GM10847 (cell line): ENCODE results near the gene FADS2.

Experiments
- POLR2A ChIP-seq: IDR thresholded peaks from 2 replicates; pipeline ENCODE4 v1.6.1; 2011; ENCODE audit not compliant: insufficient read length; ENCODE audit errors: extremely low read depth

FADS2 gene

GRCh38 chr11:61890529-61891330 is 62.6 kb downstream of the FADS2 start:
- no peak for TF ChIP-seq POLR2A

- no peak for TF ChIP-seq POLR2A
Observed at GRCh38 chr11:61891331-61892084, 63.4 kb downstream of the FADS2 start, which contains the start of gene FADS3. TSS of gene FADS3 (minus strand) at chr11:61891545. CDS start at chr11:61891381, 164 bp downstream.

- TF ChIP-seq POLR2A, result no peak
Observed at GRCh38 chr11:61892085-61892370, 63.9 kb downstream of the FADS2 start.

- TF ChIP-seq POLR2A, result no peak
Observed at GRCh38 chr11:61893981-61894380, 65.9 kb downstream of the FADS2 start.

GRCh38 chr11:61895046-61895717 is 67.1 kb downstream of the FADS2 start:
- TF ChIP-seq POLR2A, result no peak

GRCh38 chr11:61895718-61896059 is 67.6 kb downstream of the FADS2 start:
- no peak for TF ChIP-seq POLR2A

GRCh38 chr11:61896665-61897386 is 68.7 kb downstream of the FADS2 start:
- TF ChIP-seq POLR2A, result no peak

- no peak for TF ChIP-seq POLR2A
Observed at GRCh38 chr11:61897387-61898246, 69.5 kb downstream of the FADS2 start.

GRCh38 chr11:61898247-61898582 is 70.1 kb downstream of the FADS2 start:
- TF ChIP-seq POLR2A, result no peak

GRCh38 chr11:61899146-61899841 is 71.2 kb downstream of the FADS2 start:
- TF ChIP-seq POLR2A, result no peak

GRCh38 chr11:61900251-61900650 is 72.2 kb downstream of the FADS2 start:
- TF ChIP-seq POLR2A, result no peak

GRCh38 chr11:61901397-61901796 is 73.3 kb downstream of the FADS2 start:
- no peak for TF ChIP-seq POLR2A

GRCh38 chr11:61902313-61902712 is 74.2 kb downstream of the FADS2 start:
- TF ChIP-seq POLR2A, result no peak

- no peak for TF ChIP-seq POLR2A
Observed at GRCh38 chr11:61903845-61904244, 75.7 kb downstream of the FADS2 start.
